Measurements from ENCODE around the gene FEN1.

FEN1 gene

GRCh38 chr11:61778920-61779650 is 13.6 kb upstream of the FEN1 start:
- H3K36me3 ChIP-seq (ENCODE audit: insufficient read depth, low read length) = no peaks in the 10 kb centered on the region
- H3K27me3 ChIP-seq (ENCODE audit: control insufficient read depth in 1 of 2, insufficient read depth in 2 of 2, low read length in 2 of 2) = no peaks in the 10 kb centered on the region
- no peaks in the 10 kb centered on the region for H3K4me1 ChIP-seq (ENCODE audit: insufficient read depth, low read length)

DNA sequence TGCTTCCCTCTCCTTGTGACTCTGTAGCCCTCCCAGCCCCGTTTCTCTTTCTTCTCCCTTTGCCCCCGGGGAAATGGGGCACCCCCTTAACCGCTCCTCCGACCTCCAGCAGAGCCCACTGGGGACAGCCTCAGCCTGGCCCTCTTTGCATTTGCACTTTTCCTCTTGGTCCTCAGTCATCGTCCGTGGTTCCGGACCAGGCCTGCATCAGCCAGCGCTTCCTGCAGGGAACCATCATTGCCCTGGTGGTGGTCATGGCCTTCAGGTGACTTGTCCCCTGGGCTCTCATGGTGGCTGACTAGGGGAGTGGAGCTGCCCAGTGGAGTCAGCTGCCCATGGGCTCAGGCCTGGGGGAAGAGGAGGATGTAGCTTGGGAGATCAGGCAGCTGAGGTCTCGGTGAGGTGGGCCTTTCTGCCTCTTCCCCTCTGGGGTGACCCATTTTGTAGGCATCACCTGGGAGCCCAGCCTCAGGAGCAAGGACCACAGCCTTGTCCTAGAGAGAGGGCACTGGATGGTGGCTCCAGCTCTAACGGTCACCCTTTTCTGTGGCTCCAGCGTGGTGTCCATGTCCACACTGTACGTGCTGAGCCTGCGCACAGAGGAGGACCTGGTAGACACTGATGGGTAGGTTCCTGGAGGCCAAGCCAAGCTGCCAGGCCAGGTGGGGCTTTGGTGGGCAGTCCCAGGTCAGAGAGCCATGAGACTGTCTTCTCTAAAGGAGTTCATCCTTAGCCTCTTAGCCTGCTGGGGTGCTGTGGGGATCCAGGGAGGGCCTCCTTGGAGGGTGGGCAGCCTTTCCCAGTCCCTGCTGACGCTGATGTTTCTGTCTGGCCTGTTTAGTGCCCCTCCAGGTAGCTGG is 12.8 kb upstream of the FEN1 start:
- Histone ChIP-seq H3K4me1 (ENCODE audit: insufficient read depth, low read length) (no peaks in the 10 kb centered on the region), H3K36me3 (ENCODE audit: insufficient read depth, low read length) (peaks cover 6% of the 10 kb centered on the region), H3K27me3 (ENCODE audit: control insufficient read depth in 1 of 2, insufficient read depth in 2 of 2, low read length in 2 of 2) (no peaks in the 10 kb centered on the region), H3K9me3 (ENCODE audit: low read length) (no peaks in the 10 kb centered on the region), H3K27ac (ENCODE audit: low read depth, low read length) (no peak overlapping the region), H3K9ac (ENCODE audit: low read length) (no peak overlapping the region), H3K4me3 (ENCODE audit: low read depth in 1 of 2, low read length in 2 of 2) (no peak overlapping the region)

More at GRCh38 chr11:61778920-61779650, 13.6 kb upstream of the FEN1 start:
- Histone ChIP-seq H3K27ac (ENCODE audit: low read depth, low read length) (no peak overlapping the region), H3K9me3 (ENCODE audit: low read length) (no peaks in the 10 kb centered on the region), H3K9ac (ENCODE audit: low read length) (no peak overlapping the region), H3K4me3 (ENCODE audit: low read depth in 1 of 2, low read length in 2 of 2) (no peak overlapping the region)

- Histone ChIP-seq H3K9me3 (ENCODE audit: low read length) (no peaks in the 10 kb centered on the region), H3K4me3 (ENCODE audit: low read depth in 1 of 2, low read length in 2 of 2) (no peak overlapping the region), H3K27me3 (ENCODE audit: control insufficient read depth in 1 of 2, insufficient read depth in 2 of 2, low read length in 2 of 2) (no peaks in the 10 kb centered on the region)
Observed at GRCh38 chr11:61780581-61781162, 12.0 kb upstream of the FEN1 start.

DNA sequence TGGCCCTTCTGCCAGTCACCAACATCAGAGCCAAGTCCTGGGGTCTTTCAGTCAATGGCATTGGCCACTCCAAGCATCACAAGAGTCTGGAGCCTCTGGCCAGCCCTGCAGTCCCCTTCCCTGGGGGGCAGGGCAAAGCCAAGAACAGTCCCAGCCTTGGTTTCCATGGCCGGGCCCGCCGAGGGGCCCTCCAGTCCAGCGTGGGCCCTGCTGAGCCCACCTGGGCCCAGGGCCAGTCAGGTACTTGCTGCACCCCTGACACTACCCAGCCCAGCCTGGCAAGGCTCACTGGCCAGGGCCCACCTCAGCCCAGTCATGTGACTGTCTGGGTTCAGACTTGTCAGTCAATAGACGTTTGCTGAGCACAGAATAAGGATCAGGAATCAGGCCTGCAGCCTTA is 11.1 kb upstream of the FEN1 start:
- Histone ChIP-seq H3K4me1 (ENCODE audit: insufficient read depth, low read length) (no peaks in the 10 kb centered on the region), H3K4me3 (ENCODE audit: low read depth in 1 of 2, low read length in 2 of 2) (no peak overlapping the region), H3K36me3 (ENCODE audit: insufficient read depth, low read length) (peaks cover 17% of the 10 kb centered on the region)

More at GRCh38 chr11:61780581-61781162, 12.0 kb upstream of the FEN1 start:
- Histone ChIP-seq H3K36me3 (ENCODE audit: insufficient read depth, low read length) (peaks cover 12% of the 10 kb centered on the region), H3K4me1 (ENCODE audit: insufficient read depth, low read length) (no peaks in the 10 kb centered on the region), H3K9ac (ENCODE audit: low read length) (no peak overlapping the region), H3K27ac (ENCODE audit: low read depth, low read length) (no peak overlapping the region)

GRCh38 chr11:61782299-61782698 is 10.4 kb upstream of the FEN1 start:
- Histone ChIP-seq H3K4me3 (ENCODE audit: low read depth in 1 of 2, low read length in 2 of 2) (no peak overlapping the region), H3K36me3 (ENCODE audit: insufficient read depth, low read length) (peaks cover 24% of the 10 kb centered on the region)

More for the DNA sequence above, 11.1 kb upstream of the FEN1 start:
- no peak overlapping the region for H3K27ac ChIP-seq (ENCODE audit: low read depth, low read length)
- H3K9ac ChIP-seq (ENCODE audit: low read length) = no peak overlapping the region
- H3K9me3 ChIP-seq (ENCODE audit: low read length) = no peaks in the 10 kb centered on the region
- H3K27me3 ChIP-seq (ENCODE audit: control insufficient read depth in 1 of 2, insufficient read depth in 2 of 2, low read length in 2 of 2) = no peaks in the 10 kb centered on the region

GRCh38 chr11:61782841-61783240 is 9.9 kb upstream of the FEN1 start:
- H3K27me3 ChIP-seq (ENCODE audit: control insufficient read depth in 1 of 2, insufficient read depth in 2 of 2, low read length in 2 of 2) = no peaks in the 10 kb centered on the region
- H3K4me1 ChIP-seq (ENCODE audit: insufficient read depth, low read length) = no peaks in the 10 kb centered on the region
- no peaks in the 10 kb centered on the region for H3K9me3 ChIP-seq (ENCODE audit: low read length)
- H3K9ac ChIP-seq (ENCODE audit: low read length) = no peak overlapping the region
- no peak overlapping the region for H3K27ac ChIP-seq (ENCODE audit: low read depth, low read length)
- H3K4me3 ChIP-seq (ENCODE audit: low read depth in 1 of 2, low read length in 2 of 2) = no peak overlapping the region
- peaks cover 30% of the 10 kb centered on the region for H3K36me3 ChIP-seq (ENCODE audit: insufficient read depth, low read length)

More at GRCh38 chr11:61782299-61782698, 10.4 kb upstream of the FEN1 start:
- no peaks in the 10 kb centered on the region for H3K9me3 ChIP-seq (ENCODE audit: low read length)
- no peaks in the 10 kb centered on the region for H3K27me3 ChIP-seq (ENCODE audit: control insufficient read depth in 1 of 2, insufficient read depth in 2 of 2, low read length in 2 of 2)
- no peak overlapping the region for H3K27ac ChIP-seq (ENCODE audit: low read depth, low read length)
- no peaks in the 10 kb centered on the region for H3K4me1 ChIP-seq (ENCODE audit: insufficient read depth, low read length)
- no peak overlapping the region for H3K9ac ChIP-seq (ENCODE audit: low read length)

DNA sequence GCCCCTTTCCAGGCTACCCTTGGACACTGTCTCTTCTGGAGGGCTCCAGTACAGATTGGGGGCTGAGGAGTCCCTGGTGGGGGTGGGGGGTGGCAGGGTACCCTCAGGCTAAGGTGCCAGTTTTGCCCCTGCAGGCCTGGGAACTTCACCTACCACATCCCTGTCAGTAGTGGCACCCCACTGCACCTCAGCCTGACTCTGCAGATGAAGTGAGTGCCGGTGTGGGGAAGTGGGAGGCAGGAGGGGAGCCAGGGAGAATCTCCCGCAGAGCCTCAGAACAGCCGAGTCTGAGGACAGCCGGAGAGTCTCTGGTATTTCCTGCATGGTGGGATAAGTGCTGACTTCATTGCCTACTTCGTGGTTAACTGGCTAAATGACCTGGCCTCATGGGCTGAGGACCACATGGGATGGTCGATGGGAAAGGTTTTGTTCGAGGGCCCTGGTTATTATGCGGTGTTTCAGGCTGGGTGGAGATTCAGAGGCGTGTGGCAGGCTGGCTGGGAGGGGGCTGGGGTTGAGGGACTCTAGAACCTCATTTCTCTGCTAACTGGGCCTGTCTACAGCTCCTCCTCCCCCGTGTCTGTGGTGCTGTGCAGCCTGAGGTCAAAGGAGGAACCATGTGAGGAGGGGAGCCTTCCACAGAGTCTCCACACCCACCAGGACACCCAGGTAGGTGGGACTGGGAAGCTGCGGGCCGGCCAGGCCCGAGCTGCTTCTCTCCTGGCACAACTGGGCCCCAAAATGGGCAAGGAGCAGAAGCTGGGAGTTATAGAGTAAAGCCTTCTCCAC is 8.8 kb upstream of the FEN1 start:
- H3K36me3 ChIP-seq (ENCODE audit: insufficient read depth, low read length) = peaks cover 39% of the 10 kb centered on the region
- H3K27me3 ChIP-seq (ENCODE audit: control insufficient read depth in 1 of 2, insufficient read depth in 2 of 2, low read length in 2 of 2) = no peaks in the 10 kb centered on the region

GRCh38 chr11:61784506-61784805 is 8.3 kb upstream of the FEN1 start:
- Histone ChIP-seq H3K4me1 (ENCODE audit: insufficient read depth, low read length) (no peaks in the 10 kb centered on the region), H3K27me3 (ENCODE audit: control insufficient read depth in 1 of 2, insufficient read depth in 2 of 2, low read length in 2 of 2) (no peaks in the 10 kb centered on the region), H3K9ac (ENCODE audit: low read length) (no peak overlapping the region), H3K4me3 (ENCODE audit: low read depth in 1 of 2, low read length in 2 of 2) (no peak overlapping the region), H3K9me3 (ENCODE audit: low read length) (no peaks in the 10 kb centered on the region), H3K36me3 (ENCODE audit: insufficient read depth, low read length) (peaks cover 45% of the 10 kb centered on the region), H3K27ac (ENCODE audit: low read depth, low read length) (no peak overlapping the region)

More for the DNA sequence above, 8.8 kb upstream of the FEN1 start:
- Histone ChIP-seq H3K4me1 (ENCODE audit: insufficient read depth, low read length) (no peaks in the 10 kb centered on the region), H3K9me3 (ENCODE audit: low read length) (no peaks in the 10 kb centered on the region), H3K27ac (ENCODE audit: low read depth, low read length) (no peak overlapping the region), H3K9ac (ENCODE audit: low read length) (no peak overlapping the region), H3K4me3 (ENCODE audit: low read depth in 1 of 2, low read length in 2 of 2) (no peak overlapping the region)

DNA sequence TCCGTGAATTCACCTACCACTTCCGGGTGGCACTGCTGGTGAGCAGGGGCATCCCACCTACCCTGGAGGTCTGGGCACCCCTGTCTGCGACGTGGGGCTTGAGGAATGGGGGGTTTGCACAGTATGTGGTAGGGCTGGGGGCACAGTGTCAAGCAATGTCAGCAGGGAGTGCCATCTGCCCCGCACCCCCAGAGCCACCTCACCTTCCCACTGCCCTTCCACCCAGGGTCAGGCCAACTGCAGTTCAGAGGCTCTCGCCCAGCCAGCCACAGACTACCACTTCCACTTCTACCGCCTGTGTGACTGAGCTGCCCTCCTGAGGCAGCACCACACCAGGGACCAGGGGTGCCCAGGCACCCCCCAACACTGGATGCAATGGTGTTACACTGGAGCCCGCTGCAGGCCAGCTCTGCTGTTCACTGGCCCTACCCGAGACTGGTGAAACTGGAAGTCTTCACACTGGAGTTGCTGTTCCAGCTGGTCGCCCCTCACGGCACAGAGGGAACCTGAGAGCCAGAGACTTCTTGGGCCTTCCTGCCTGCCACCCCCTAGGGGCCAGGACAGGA is 6.8 kb upstream of the FEN1 start:
- peaks cover 56% of the 10 kb centered on the region for H3K36me3 ChIP-seq (ENCODE audit: insufficient read depth, low read length)
- peaks cover 4% of the 10 kb centered on the region for H3K4me1 ChIP-seq (ENCODE audit: insufficient read depth, low read length)
- no peaks in the 10 kb centered on the region for H3K9me3 ChIP-seq (ENCODE audit: low read length)
- no peak overlapping the region for H3K4me3 ChIP-seq (ENCODE audit: low read depth in 1 of 2, low read length in 2 of 2)
- no peaks in the 10 kb centered on the region for H3K27me3 ChIP-seq (ENCODE audit: control insufficient read depth in 1 of 2, insufficient read depth in 2 of 2, low read length in 2 of 2)
- no peak overlapping the region for H3K27ac ChIP-seq (ENCODE audit: low read depth, low read length)
- no peak overlapping the region for H3K9ac ChIP-seq (ENCODE audit: low read length)

DNA sequence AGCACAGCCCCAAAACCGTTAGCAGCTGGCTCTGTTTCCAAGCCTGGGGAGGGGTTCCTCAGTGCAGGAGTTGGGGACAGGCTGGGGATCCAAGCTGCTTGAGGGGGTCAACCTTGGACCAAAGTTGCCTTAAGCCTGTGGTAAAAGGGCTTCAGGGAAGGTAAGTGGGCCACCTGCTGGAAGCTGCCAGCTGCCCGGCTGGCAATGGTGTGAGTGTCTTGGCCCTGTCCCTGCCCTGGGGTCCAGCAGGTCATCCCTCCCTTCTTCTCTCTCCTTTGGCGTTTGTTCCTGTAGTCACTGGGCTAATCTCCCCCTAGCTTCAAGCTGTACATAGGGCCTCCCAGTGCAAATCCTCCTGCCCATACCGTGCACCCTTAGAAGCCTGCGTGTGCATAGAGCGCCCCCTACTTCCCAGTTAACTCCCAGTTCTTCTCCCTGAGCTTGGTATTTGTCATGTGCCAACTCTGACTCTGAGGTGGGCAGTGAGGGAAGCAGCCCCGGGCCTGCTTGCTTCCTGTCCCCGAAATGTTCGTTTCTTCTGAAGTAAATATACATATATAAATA is 4.7 kb upstream of the FEN1 start:
- no peak overlapping the region for H3K4me3 ChIP-seq (ENCODE audit: low read depth in 1 of 2, low read length in 2 of 2)
- peaks cover 56% of the 10 kb centered on the region for H3K36me3 ChIP-seq (ENCODE audit: insufficient read depth, low read length)
- no peaks in the 10 kb centered on the region for H3K9me3 ChIP-seq (ENCODE audit: low read length)
- no peak overlapping the region for H3K9ac ChIP-seq (ENCODE audit: low read length)
- H3K27me3 ChIP-seq (ENCODE audit: control insufficient read depth in 1 of 2, insufficient read depth in 2 of 2, low read length in 2 of 2) = no peaks in the 10 kb centered on the region
- H3K4me1 ChIP-seq (ENCODE audit: insufficient read depth, low read length) = peaks cover 12% of the 10 kb centered on the region
- no peak overlapping the region for H3K27ac ChIP-seq (ENCODE audit: low read depth, low read length)

Data from muscle layer of colon (tissue), 2 donors.